Breast epithelium (tissue), 3 donors: ENCODE results near the gene ST6GALNAC3.

Experiments used
- CTCF ChIP-seq, 3 donors: fragments of 450-650 bp; IDR thresholded peaks; one replicate each; pipeline ENCODE4 v1.5.1; 2016 to 2017; ENCODE audit warnings: antibody characterized with exemption in 3 of 3, mild to moderate bottlenecking in 3 of 3, moderate library complexity in 3 of 3
- POLR2A ChIP-seq: fragments of 450-650 bp; IDR thresholded peaks from one replicate; pipeline ENCODE4 v1.6.1; 2016; ENCODE audit warnings: antibody characterized with exemption, mild to moderate bottlenecking, moderate library complexity
- POLR2AphosphoS5 ChIP-seq, 3 donors: sonication (generic); formaldehyde crosslinking; IDR thresholded peaks; one replicate each; pipeline ENCODE4 v1.6.1; 2017; ENCODE audit warnings: antibody characterized with exemption in 3 of 3

GRCh38 chr1:76303340-76303717 lies 228.8 kb downstream of the ST6GALNAC3 start:
- TF ChIP-seq CTCF (IDR thresholded peaks at IDR 0.05): no peak
- TF ChIP-seq POLR2A: no peak
- no peak for TF ChIP-seq POLR2AphosphoS5 (IDR thresholded peaks at IDR 0.05)
